Psoas muscle (tissue), 8 donors: ENCODE results near the gene RAB23. TPM values are rescaled to one million over a fixed set of nuclear protein-coding genes. Genes with fewer than 3 reads are reported as not detected.

Experiments
- ATAC-seq, 4 donors: fragments of 200-7000 bp; cut with Tn5 transposase; one replicate each; pipeline ENCODE4 v1.9.1; 2020; ENCODE audit warnings: moderate library complexity in 3 of 4, mild to moderate bottlenecking in 2 of 4
- DNase-seq, 2 donors: peaks; one replicate each; pipeline ENCODE4 v3.0.0-alpha.2; 2020
- H3K27ac ChIP-seq: fragments of 200-600 bp; one replicate; pipeline ENCODE4 v1.8.0; 2022
- H3K27me3 ChIP-seq, 3 donors: fragments of 200-600 bp in 1 of 3; one replicate each; pipeline versions ENCODE4 v1.6.1 to v1.8.0; 2013 to 2022; ENCODE audit warnings: low read length in 2 of 3, mild to moderate bottlenecking in 2 of 3, moderate library complexity in 1 of 3; ENCODE audit not compliant: insufficient read depth in 3 of 3
- H3K36me3 ChIP-seq, 2 donors: fragments of 200-600 bp in 1 of 2; one replicate each; pipeline versions ENCODE4 v1.6.1 to v1.8.0; 2013 to 2022; ENCODE audit warnings: low read depth in 1 of 2, mild to moderate bottlenecking in 1 of 2, moderate library complexity in 1 of 2; ENCODE audit not compliant: insufficient read depth in 1 of 2
- H3K4me1 ChIP-seq: fragments of 200-600 bp; one replicate; pipeline ENCODE4 v1.8.0; 2022
- H3K4me3 ChIP-seq: fragments of 200-600 bp; one replicate; pipeline ENCODE4 v1.8.0; 2022; ENCODE audit warnings: mild to moderate bottlenecking
- H3K9me3 ChIP-seq: fragments of 200-600 bp; one replicate; pipeline ENCODE4 v1.8.0; 2022
- WGBS, 3 donors: extraction: QIAGEN DNeasy Blood & Tissue Kit; methylation state at CpG; one replicate each; pipeline versions ENCODE4 v1.1.6 to v1.1.7; 2013; 5-methylcytosine and 5-hydroxymethylcytosine counted together
- intact Hi-C, 2 donors: fragments of 100-400 bp; cut with DNase I; formaldehyde crosslinking; loops; one replicate each; pipeline versions ENCODE4 v1.11.0 to v1.14.2; 2022
- polyA plus RNA-seq, 3 donors: library from polyadenylated mRNA; stranded (reverse); fragments of 200-250 nt; gene quantifications; one replicate each; pipeline ENCODE4 v1.2.3, GENCODE V29; 2013
- total RNA-seq, 4 donors: library from RNA; stranded (reverse); fragmentation: NEBNext Ultra II Directional in 2 of 4; extraction: Animal tissue kit (Norgen Biotek cat#: 25700) in 2 of 4; gene quantifications; one replicate each; pipeline versions ENCODE4 v1.2.1 to v1.2.4, GENCODE V29; 2021 to 2023
- TF ChIP-seq, protein P1 (sequence below): fragments of 200-600 bp; IDR thresholded peaks from one replicate; pipeline ENCODE4 v1.8.0; 2022; ENCODE audit warnings: antibody characterized with exemption
- donor health status: healthy with polysubstance abuse.
- donor health status: DM: no; HTN: no; CAD: no; lungs with moderate emphysema.
- donor health status: Bipolar disorder and iron deficiency.
- donor health status: healthy.
- donor health status: DM: yes; HTN: yes; CAD: no.
- donor health status: DM: no; HTN: no; CAD: no.
- donor health status: DM: no; HTN: no; CAD: no.
- donor health status: DM: yes; HTN: yes; CAD: no.

Gene RAB23
- total and polyA plus RNA-seq, 7 donors: 3.9 to 14.1 (median 5.9) TPM

DNA sequence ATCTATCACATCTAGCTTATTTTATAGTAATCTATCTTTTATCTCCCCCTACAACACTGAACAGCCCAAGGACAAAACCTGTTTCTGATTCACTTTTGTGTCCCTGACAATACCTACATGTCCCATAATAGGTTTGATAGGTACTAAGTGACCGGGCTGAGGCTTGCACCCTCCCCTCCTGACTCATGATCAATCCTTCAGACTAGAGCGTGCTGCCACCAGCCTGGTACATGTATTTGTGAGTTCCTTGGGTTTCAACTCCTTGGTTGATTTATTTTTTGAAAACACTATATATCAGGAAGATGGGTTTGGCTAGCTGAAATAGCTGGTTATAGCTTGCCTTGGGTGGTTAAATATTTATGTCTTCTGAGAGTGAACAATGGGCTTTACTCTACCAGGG, 41.6 kb upstream of the RAB23 start:
- no peaks in the 10 kb centered on the region for H3K9me3 ChIP-seq
- WGBS, 3 donors: 94 to 98% (median 95%) methylated on average over 2 of the region's 2 CpGs
- H3K36me3 ChIP-seq: no peaks in the 10 kb centered on the region
- H3K27me3 ChIP-seq: no peaks in the 10 kb centered on the region
- TF ChIP-seq, protein P1, sequence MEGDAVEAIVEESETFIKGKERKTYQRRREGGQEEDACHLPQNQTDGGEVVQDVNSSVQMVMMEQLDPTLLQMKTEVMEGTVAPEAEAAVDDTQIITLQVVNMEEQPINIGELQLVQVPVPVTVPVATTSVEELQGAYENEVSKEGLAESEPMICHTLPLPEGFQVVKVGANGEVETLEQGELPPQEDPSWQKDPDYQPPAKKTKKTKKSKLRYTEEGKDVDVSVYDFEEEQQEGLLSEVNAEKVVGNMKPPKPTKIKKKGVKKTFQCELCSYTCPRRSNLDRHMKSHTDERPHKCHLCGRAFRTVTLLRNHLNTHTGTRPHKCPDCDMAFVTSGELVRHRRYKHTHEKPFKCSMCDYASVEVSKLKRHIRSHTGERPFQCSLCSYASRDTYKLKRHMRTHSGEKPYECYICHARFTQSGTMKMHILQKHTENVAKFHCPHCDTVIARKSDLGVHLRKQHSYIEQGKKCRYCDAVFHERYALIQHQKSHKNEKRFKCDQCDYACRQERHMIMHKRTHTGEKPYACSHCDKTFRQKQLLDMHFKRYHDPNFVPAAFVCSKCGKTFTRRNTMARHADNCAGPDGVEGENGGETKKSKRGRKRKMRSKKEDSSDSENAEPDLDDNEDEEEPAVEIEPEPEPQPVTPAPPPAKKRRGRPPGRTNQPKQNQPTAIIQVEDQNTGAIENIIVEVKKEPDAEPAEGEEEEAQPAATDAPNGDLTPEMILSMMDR: no peak
- no peak overlapping the region for H3K27ac ChIP-seq
- H3K4me1 ChIP-seq: peaks cover 5% of the 10 kb centered on the region
- no peak for ATAC-seq
- intact Hi-C loops: no loop called here
- H3K4me3 ChIP-seq: no peak overlapping the region
- DNase-seq: no peak

DNA sequence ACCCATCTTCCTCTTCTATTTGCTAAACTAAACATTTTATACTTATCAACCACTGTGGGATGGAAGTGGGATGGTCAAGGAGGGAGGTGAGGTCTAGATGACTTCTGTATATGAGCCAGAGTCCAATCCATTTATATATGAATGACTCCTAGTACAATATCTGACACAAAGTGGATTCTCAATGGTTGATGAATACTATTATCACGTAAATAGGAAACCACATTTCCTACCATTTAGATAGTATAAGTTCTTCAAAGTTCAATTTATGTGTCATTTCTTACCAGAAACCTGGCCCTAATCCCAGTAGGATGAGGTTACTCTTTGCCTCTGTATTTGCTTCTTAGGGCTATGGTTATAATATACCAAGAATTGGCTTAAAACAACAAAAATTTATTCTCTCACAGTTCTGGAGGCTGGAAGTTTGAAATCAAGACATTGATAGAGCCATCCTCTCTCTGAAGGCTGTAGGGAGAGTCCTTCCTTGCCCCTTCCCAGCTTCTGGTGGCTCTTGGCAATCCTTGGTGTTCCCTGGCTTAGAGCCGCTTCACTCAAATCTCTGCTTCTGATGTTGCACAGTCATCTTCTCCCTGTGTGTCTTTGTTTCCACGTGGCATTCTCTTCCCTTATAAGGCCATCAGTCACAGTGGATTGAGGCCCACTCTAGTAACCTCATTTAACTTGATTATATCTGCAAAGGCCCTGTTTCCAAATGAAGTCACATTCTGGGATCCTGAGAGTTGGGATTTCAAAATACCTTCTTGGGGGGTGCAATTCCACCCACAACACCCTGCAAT, 41.0 kb upstream of the RAB23 start:
- TF ChIP-seq, protein P1: no peak
- no peak overlapping the region for H3K4me3 ChIP-seq
- DNase-seq (peak in 1 of 2 donors; percentile 35), ATAC-seq (peak in 3 of 4 donors; percentile 41 to 65 (median 61))
- no peaks in the 10 kb centered on the region for H3K9me3 ChIP-seq
- intact Hi-C loops: no loop called here
- WGBS, 3 donors: 43 to 55% (median 53%) methylated on average over 3 of the region's 3 CpGs
- H3K27me3 ChIP-seq: no peaks in the 10 kb centered on the region
- H3K27ac ChIP-seq: peak overlapping the region; percentile 20
- H3K4me1 ChIP-seq: peaks cover 5% of the 10 kb centered on the region
- no peaks in the 10 kb centered on the region for H3K36me3 ChIP-seq

DNA sequence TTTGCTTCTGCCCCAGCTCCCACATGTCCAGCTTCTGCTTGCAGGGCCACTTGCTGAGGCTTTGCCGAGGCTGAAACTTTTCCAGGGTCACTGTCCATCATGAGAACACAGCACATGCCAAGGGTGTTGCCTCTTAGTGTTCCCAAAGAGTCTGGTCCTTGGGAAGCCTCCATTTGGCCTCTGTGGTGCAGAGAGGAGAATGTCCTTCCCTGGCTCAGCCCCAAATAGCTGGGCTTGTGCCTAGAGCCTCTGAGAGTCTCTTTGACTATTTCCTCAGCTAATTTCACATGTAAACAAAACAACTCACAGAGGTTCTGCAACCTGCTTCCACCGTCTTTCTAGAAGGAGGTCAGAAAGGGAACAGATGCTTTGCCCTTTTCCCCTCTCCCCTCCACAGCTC, 40.4 kb upstream of the RAB23 start:
- WGBS, 3 donors: 17 to 35% (median 18%) methylated on average over 2 of the region's 2 CpGs
- Histone ChIP-seq H3K4me3 (no peak overlapping the region), H3K27me3 (no peaks in the 10 kb centered on the region), H3K27ac (peak overlapping the region; percentile 20), H3K36me3 (no peaks in the 10 kb centered on the region), H3K9me3 (no peaks in the 10 kb centered on the region), H3K4me1 (peaks cover 5% of the 10 kb centered on the region)
- DNase-seq (peak; percentile 78 to 87), ATAC-seq (peak; percentile 23 to 90 (median 70))
- TF ChIP-seq, protein P1: no peak
- intact Hi-C loops: no loop called here

DNA sequence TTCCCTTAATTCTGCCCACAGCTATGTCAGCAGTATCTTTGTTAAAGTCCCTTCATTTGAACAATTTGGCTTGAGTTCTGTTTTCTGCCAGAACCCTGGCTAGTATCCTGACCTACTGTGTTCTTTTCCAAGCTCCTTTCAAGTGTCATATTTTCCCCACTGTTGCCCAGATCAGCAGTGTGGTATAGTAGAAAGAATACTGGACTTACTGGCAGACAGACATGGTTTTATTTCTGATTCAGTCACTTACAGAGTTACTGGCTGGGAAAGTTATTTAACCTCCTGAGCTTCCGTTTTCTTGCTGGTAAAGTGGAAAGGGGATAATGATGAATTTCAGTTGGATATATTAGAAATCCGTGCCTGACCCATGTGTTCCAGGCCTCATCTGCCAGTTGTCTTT, 39.8 kb upstream of the RAB23 start:
- intact Hi-C loops: no loop called here
- no peaks in the 10 kb centered on the region for H3K27me3 ChIP-seq

More for the DNA sequence above, 39.8 kb upstream of the RAB23 start:
- H3K9me3 ChIP-seq: no peaks in the 10 kb centered on the region
- H3K36me3 ChIP-seq: no peaks in the 10 kb centered on the region
- WGBS, 3 donors: 29 to 44% (median 35%) methylated on average over 2 of the region's 2 CpGs
- H3K4me1 ChIP-seq: peaks cover 5% of the 10 kb centered on the region
- H3K27ac ChIP-seq: peak overlapping the region; percentile 20
- peak in 2 of 4 donors; percentile 21 to 33 for ATAC-seq
- H3K4me3 ChIP-seq: no peak overlapping the region
- DNase-seq: no peak
- TF ChIP-seq, protein P1: no peak
